Measurements from ENCODE around the gene KRTAP10-4. TPM values are rescaled to one million over a fixed set of nuclear protein-coding genes. Genes with fewer than 3 reads are reported as not detected.

Gene KRTAP10-4
- total and polyA plus RNA-seq, 2 experiments from 2014 or later, result not detected

- H3K36me3 ChIP-seq (replicated peaks; ENCODE audit: insufficient read depth, low read depth), result no peaks in the 10 kb centered on the region
Observed at GRCh38 chr21:44617071-44617501, 43.6 kb downstream of the KRTAP10-4 start.

GRCh38 chr21:44618504-44618903 lies 45.0 kb downstream of the KRTAP10-4 start:
- H3K9me2 ChIP-seq (replicated peaks; ENCODE audit: insufficient read depth), result no peaks in the 10 kb centered on the region
- WGBS (ENCODE audit: low lambda C conversion rate, missing lambda C conversion rate), result 48% methylated on average over 4 of the region's 4 CpGs
- no peak for TF ChIP-seq EZH2 (IDR thresholded peaks at IDR 0.05; ENCODE audit: borderline replicate concordance)
- no peak for TF ChIP-seq CTCF (IDR thresholded peaks at IDR 0.05; ENCODE audit: poor library complexity)
- TF ChIP-seq EZH2phosphoT487 (IDR thresholded peaks at IDR 0.05; ENCODE audit: low read depth, severe bottlenecking, unreplicated experiment), result no peak
- H3K4me2 ChIP-seq, result no peak overlapping the region
- no peak overlapping the region for H3K27ac ChIP-seq
- H3K9me3 ChIP-seq (ENCODE audit: low read depth), result no peaks in the 10 kb centered on the region
- H3K4me3 ChIP-seq, result no peak overlapping the region
- no peaks in the 10 kb centered on the region for H4K20me1 ChIP-seq (ENCODE audit: insufficient read depth, poor library complexity, severe bottlenecking)
- H3K4me1 ChIP-seq (ENCODE audit: insufficient read depth), result no peaks in the 10 kb centered on the region
- no peaks in the 10 kb centered on the region for H3K79me2 ChIP-seq
- H2AFZ ChIP-seq, result no peak overlapping the region
- H3K36me3 ChIP-seq (replicated peaks; ENCODE audit: insufficient read depth, low read depth), result no peaks in the 10 kb centered on the region
- DNase-seq (ENCODE audit: low spot score), result no peak
- H3K27me3 ChIP-seq, result no peaks in the 10 kb centered on the region

More at GRCh38 chr21:44617071-44617501, 43.6 kb downstream of the KRTAP10-4 start:
- no peaks in the 10 kb centered on the region for H3K27me3 ChIP-seq
- H3K4me1 ChIP-seq (ENCODE audit: insufficient read depth), result no peaks in the 10 kb centered on the region
- 74% methylated on average over 8 of the region's 8 CpGs for WGBS (ENCODE audit: low lambda C conversion rate, missing lambda C conversion rate)
- H3K4me3 ChIP-seq, result no peak overlapping the region
- no peaks in the 10 kb centered on the region for H4K20me1 ChIP-seq (ENCODE audit: insufficient read depth, poor library complexity, severe bottlenecking)
- DNase-seq (ENCODE audit: low spot score), result no peak
- no peaks in the 10 kb centered on the region for H3K79me2 ChIP-seq
- no peak overlapping the region for H3K27ac ChIP-seq
- no peak overlapping the region for H2AFZ ChIP-seq
- H3K9me3 ChIP-seq (ENCODE audit: low read depth), result no peaks in the 10 kb centered on the region
- TF ChIP-seq CTCF (IDR thresholded peaks at IDR 0.05; ENCODE audit: poor library complexity) (no peak), EZH2phosphoT487 (IDR thresholded peaks at IDR 0.05; ENCODE audit: low read depth, severe bottlenecking, unreplicated experiment) (no peak), EZH2 (IDR thresholded peaks at IDR 0.05; ENCODE audit: borderline replicate concordance) (no peak)
- no peaks in the 10 kb centered on the region for H3K9me2 ChIP-seq (replicated peaks; ENCODE audit: insufficient read depth)
- no peak overlapping the region for H3K4me2 ChIP-seq

- no peaks in the 10 kb centered on the region for H3K27me3 ChIP-seq
- DNase-seq (ENCODE audit: low spot score), result no peak
- WGBS (ENCODE audit: low lambda C conversion rate, missing lambda C conversion rate), result 93% methylated on average over 3 of the region's 3 CpGs
- no peak overlapping the region for H3K4me2 ChIP-seq
- TF ChIP-seq CTCF (IDR thresholded peaks at IDR 0.05; ENCODE audit: poor library complexity) (no peak), EZH2phosphoT487 (IDR thresholded peaks at IDR 0.05; ENCODE audit: low read depth, severe bottlenecking, unreplicated experiment) (no peak), EZH2 (IDR thresholded peaks at IDR 0.05; ENCODE audit: borderline replicate concordance) (no peak)
- H3K79me2 ChIP-seq, result no peaks in the 10 kb centered on the region
- H3K36me3 ChIP-seq (replicated peaks; ENCODE audit: insufficient read depth, low read depth), result no peaks in the 10 kb centered on the region
- H2AFZ ChIP-seq, result no peak overlapping the region
- H3K4me3 ChIP-seq, result no peak overlapping the region
- no peaks in the 10 kb centered on the region for H3K9me3 ChIP-seq (ENCODE audit: low read depth)
- no peak overlapping the region for H3K27ac ChIP-seq
- H3K4me1 ChIP-seq (ENCODE audit: insufficient read depth), result no peaks in the 10 kb centered on the region
- H4K20me1 ChIP-seq (ENCODE audit: insufficient read depth, poor library complexity, severe bottlenecking), result no peaks in the 10 kb centered on the region
- H3K9me2 ChIP-seq (replicated peaks; ENCODE audit: insufficient read depth), result no peaks in the 10 kb centered on the region
Observed at GRCh38 chr21:44618909-44619308, 45.4 kb downstream of the KRTAP10-4 start.

- Histone ChIP-seq H3K4me3 (no peak overlapping the region), H3K27me3 (no peaks in the 10 kb centered on the region), H3K9me2 (replicated peaks; ENCODE audit: insufficient read depth) (no peaks in the 10 kb centered on the region), H3K4me2 (no peak overlapping the region), H3K9me3 (ENCODE audit: low read depth) (no peaks in the 10 kb centered on the region), H4K20me1 (ENCODE audit: insufficient read depth, poor library complexity, severe bottlenecking) (no peaks in the 10 kb centered on the region), H3K27ac (no peak overlapping the region), H3K36me3 (replicated peaks; ENCODE audit: insufficient read depth, low read depth) (no peaks in the 10 kb centered on the region), H3K4me1 (ENCODE audit: insufficient read depth) (no peaks in the 10 kb centered on the region), H2AFZ (no peak overlapping the region), H3K79me2 (no peaks in the 10 kb centered on the region)
- no peak for DNase-seq (ENCODE audit: low spot score)
- TF ChIP-seq EZH2phosphoT487 (IDR thresholded peaks at IDR 0.05; ENCODE audit: low read depth, severe bottlenecking, unreplicated experiment), result no peak
- 90% methylated on average over 6 of the region's 6 CpGs for WGBS (ENCODE audit: low lambda C conversion rate, missing lambda C conversion rate)
Observed at GRCh38 chr21:44619886-44620285, 46.4 kb downstream of the KRTAP10-4 start.
